Measurements from ENCODE around the gene HAUS8.

DNA sequence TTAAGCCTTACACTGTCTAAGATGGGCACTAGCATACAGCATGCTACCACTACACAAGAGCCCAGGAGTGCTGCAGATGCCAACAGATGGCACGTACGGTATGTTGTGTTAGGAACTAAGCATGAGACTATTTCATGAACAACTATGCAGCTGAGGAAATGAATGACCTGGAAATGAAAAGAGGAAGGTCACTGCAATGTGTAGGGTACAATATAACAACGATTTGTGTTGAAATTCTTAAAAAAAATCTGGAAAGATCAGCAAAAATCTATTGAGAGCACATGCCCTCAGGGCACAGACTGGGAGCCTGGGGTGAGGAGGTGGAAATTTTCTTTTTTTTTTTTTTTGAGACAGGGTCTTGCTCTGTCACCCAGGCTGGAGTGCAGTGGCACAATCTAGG is 14.4 kb downstream of the HAUS8 start:
- TF ChIP-seq, protein P1, sequence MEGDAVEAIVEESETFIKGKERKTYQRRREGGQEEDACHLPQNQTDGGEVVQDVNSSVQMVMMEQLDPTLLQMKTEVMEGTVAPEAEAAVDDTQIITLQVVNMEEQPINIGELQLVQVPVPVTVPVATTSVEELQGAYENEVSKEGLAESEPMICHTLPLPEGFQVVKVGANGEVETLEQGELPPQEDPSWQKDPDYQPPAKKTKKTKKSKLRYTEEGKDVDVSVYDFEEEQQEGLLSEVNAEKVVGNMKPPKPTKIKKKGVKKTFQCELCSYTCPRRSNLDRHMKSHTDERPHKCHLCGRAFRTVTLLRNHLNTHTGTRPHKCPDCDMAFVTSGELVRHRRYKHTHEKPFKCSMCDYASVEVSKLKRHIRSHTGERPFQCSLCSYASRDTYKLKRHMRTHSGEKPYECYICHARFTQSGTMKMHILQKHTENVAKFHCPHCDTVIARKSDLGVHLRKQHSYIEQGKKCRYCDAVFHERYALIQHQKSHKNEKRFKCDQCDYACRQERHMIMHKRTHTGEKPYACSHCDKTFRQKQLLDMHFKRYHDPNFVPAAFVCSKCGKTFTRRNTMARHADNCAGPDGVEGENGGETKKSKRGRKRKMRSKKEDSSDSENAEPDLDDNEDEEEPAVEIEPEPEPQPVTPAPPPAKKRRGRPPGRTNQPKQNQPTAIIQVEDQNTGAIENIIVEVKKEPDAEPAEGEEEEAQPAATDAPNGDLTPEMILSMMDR (conservative IDR thresholded peaks at IDR 0.05; ENCODE audit: low read depth, low read length) = no peak
- TF ChIP-seq EZH2 (IDR thresholded peaks at IDR 0.05; ENCODE audit: borderline replicate concordance, low read depth, low read length, poor library complexity, severe bottlenecking) = no peak

All from A673 (cell line).